ENCODE results near the gene BRWD1.

- TF ChIP-seq CTCF (IDR thresholded peaks at IDR 0.05; ENCODE audit: borderline replicate concordance, extremely low read depth, low read length, poor library complexity, severe bottlenecking) (no peak), EZH2 (IDR thresholded peaks at IDR 0.05; ENCODE audit: borderline replicate concordance, low read depth, low read length, severe bottlenecking) (no peak)
Observed at GRCh38 chr21:39258207-39258606, 55.2 kb downstream of the BRWD1 start.
